Measurements from ENCODE around the gene POR. TPM values are rescaled to one million over a fixed set of nuclear protein-coding genes. Genes with fewer than 3 reads are reported as not detected.

POR gene
- total and polyA plus RNA-seq, 2 donors (not counting 1 experiment from before 2014, with no cell fraction given), result 68.4 to 78.4 TPM

- no peaks in the 10 kb centered on the region for H3K27me3 Mint-ChIP-seq
- Histone ChIP-seq H3K79me2 (ENCODE audit: control insufficient read depth, insufficient read depth, low read length) (peaks cover 5% of the 10 kb centered on the region), H3K27me3 (replicated peaks in 1 of 4; ENCODE audit: control extremely low read depth in 1 of 4, control insufficient read depth in 3 of 4, insufficient read depth in 4 of 4, low read length in 3 of 4) (no peaks in the 10 kb centered on the region), H3K9me3 (ENCODE audit: control extremely low read depth in 1 of 3, control insufficient read depth in 2 of 3, insufficient read depth in 1 of 3, low read length in 2 of 3) (no peaks in the 10 kb centered on the region), H3K4me2 (replicated peaks; ENCODE audit: low read depth, low read length, poor library complexity, severe bottlenecking) (no peak overlapping the region), H3K27ac (ENCODE audit: low read length in 2 of 2) (no peak overlapping the region), H2AFZ (ENCODE audit: insufficient read depth, low read depth, low read length, poor library complexity, severe bottlenecking) (no peak overlapping the region), H3K4me3 (ENCODE audit: control extremely low read depth in 1 of 5, extremely low read depth in 1 of 5, insufficient read depth in 1 of 5, low read depth in 2 of 5, low read length in 4 of 5) (no peak overlapping the region), H4K20me1 (ENCODE audit: control insufficient read depth, insufficient read depth, low read length, poor library complexity, severe bottlenecking) (no peaks in the 10 kb centered on the region), H3K9ac (ENCODE audit: low read length) (no peak overlapping the region), H3K4me1 (ENCODE audit: control insufficient read depth in 2 of 2, insufficient read depth in 2 of 2, low read length in 2 of 2) (peaks cover 8 to 16% of the 10 kb centered on the region in 2 donors), H3K36me3 (replicated peaks in 1 of 2; ENCODE audit: control extremely low read depth in 1 of 2, control insufficient read depth in 1 of 2, extremely low read depth in 1 of 2, insufficient read depth in 2 of 2, low read length in 1 of 2) (peaks cover 0 to 3% of the 10 kb centered on the region in 2 experiments)
- no peak for DNase-seq
- no peak for TF ChIP-seq EZH2 (IDR thresholded peaks at IDR 0.05; ENCODE audit: borderline replicate concordance, insufficient read depth, low read depth, low read length, poor library complexity, severe bottlenecking)
- H3K9me3 Mint-ChIP-seq (ENCODE audit: insufficient read depth), result no peaks in the 10 kb centered on the region
- peak overlapping the region; percentile 72 for H3K4me3 Mint-ChIP-seq
- intact Hi-C loops (cut with micrococcal nuclease), result loop anchor here (2.0 kb wide), 4 partner anchors 53 to 257 kb away; partner anchors contain the start of genes HIP1, MDH2, POR and RHBDD2
- CTCF ChIA-PET, result no interaction called here
- 96% methylated on average over 5 of the region's 5 CpGs for WGBS (ENCODE audit: insufficient coverage)
- POLR2A ChIA-PET, result interaction anchor here (1.2 kb wide), 1 partner anchor 16 kb away, joined by 4 read pairs; no protein-coding TSS in a partner anchor
- H3K27ac Mint-ChIP-seq, result no peak overlapping the region
- ATAC-seq (ENCODE audit: low read depth), result no peak
- H3K4me1 Mint-ChIP-seq, result peaks cover 27% of the 10 kb centered on the region
These were observed 81.0 kb downstream of the POR start for GRCh38 chr7:75995996-75996395.

- H2AFZ ChIP-seq (ENCODE audit: insufficient read depth, low read depth, low read length, poor library complexity, severe bottlenecking), result no peak overlapping the region
- H3K4me1 ChIP-seq (ENCODE audit: control insufficient read depth in 2 of 2, insufficient read depth in 2 of 2, low read length in 2 of 2), result peaks cover 8 to 16% of the 10 kb centered on the region in 2 donors
- no peak overlapping the region for H3K27ac ChIP-seq (ENCODE audit: low read length in 2 of 2)
- Mint-ChIP-seq H3K27me3 (no peaks in the 10 kb centered on the region), H3K9me3 (ENCODE audit: insufficient read depth) (no peaks in the 10 kb centered on the region), H3K4me3 (no peak overlapping the region), H3K27ac (peak overlapping the region; percentile 28), H3K4me1 (peaks cover 27% of the 10 kb centered on the region)
- no peak overlapping the region for H3K9ac ChIP-seq (ENCODE audit: low read length)
- TF ChIP-seq CTCF (IDR thresholded peaks at IDR 0.05) (no peak), EZH2 (IDR thresholded peaks at IDR 0.05; ENCODE audit: borderline replicate concordance, insufficient read depth, low read depth, low read length, poor library complexity, severe bottlenecking) (no peak)
- WGBS (ENCODE audit: insufficient coverage), result 98% methylated on average over 3 of the region's 4 CpGs
- no peak overlapping the region for H3K4me2 ChIP-seq (replicated peaks; ENCODE audit: low read depth, low read length, poor library complexity, severe bottlenecking)
- H3K4me3 ChIP-seq (ENCODE audit: control extremely low read depth in 1 of 5, extremely low read depth in 1 of 5, insufficient read depth in 1 of 5, low read depth in 2 of 5, low read length in 4 of 5), result no peak overlapping the region
- DNase-seq (no peak), ATAC-seq (ENCODE audit: low read depth) (no peak)
- CTCF ChIA-PET, result no interaction called here
- peaks cover 5% of the 10 kb centered on the region for H3K79me2 ChIP-seq (ENCODE audit: control insufficient read depth, insufficient read depth, low read length)
- no peaks in the 10 kb centered on the region for H4K20me1 ChIP-seq (ENCODE audit: control insufficient read depth, insufficient read depth, low read length, poor library complexity, severe bottlenecking)
- intact Hi-C loops (cut with micrococcal nuclease), result no loop called here
- H3K27me3 ChIP-seq (replicated peaks in 1 of 4; ENCODE audit: control extremely low read depth in 1 of 4, control insufficient read depth in 3 of 4, insufficient read depth in 4 of 4, low read length in 3 of 4), result no peaks in the 10 kb centered on the region
- H3K36me3 ChIP-seq (replicated peaks in 1 of 2; ENCODE audit: control extremely low read depth in 1 of 2, control insufficient read depth in 1 of 2, extremely low read depth in 1 of 2, insufficient read depth in 2 of 2, low read length in 1 of 2), result peaks cover 0 to 4% of the 10 kb centered on the region in 2 experiments
- POLR2A ChIA-PET, result no interaction called here
- H3K9me3 ChIP-seq (ENCODE audit: control extremely low read depth in 1 of 3, control insufficient read depth in 2 of 3, insufficient read depth in 1 of 3, low read length in 2 of 3), result no peaks in the 10 kb centered on the region
These were observed 81.5 kb downstream of the POR start for GRCh38 chr7:75996476-75996875.
